NCI-H2081 (cell line): Measurements from ENCODE around the gene OR2AT4.
"Not testable (repeated sequence)": the region's sequence is repeated elsewhere in the genome, so short reads cannot be mapped to it uniquely, and the experiment has no call there.

ENCODE experiments used
- DNase-seq, 2 experiments: peaks; one replicate each; lab custom pipeline; 2025; lab: John Stamatoyannopoulos, UW

Gene OR2AT4

DNA sequence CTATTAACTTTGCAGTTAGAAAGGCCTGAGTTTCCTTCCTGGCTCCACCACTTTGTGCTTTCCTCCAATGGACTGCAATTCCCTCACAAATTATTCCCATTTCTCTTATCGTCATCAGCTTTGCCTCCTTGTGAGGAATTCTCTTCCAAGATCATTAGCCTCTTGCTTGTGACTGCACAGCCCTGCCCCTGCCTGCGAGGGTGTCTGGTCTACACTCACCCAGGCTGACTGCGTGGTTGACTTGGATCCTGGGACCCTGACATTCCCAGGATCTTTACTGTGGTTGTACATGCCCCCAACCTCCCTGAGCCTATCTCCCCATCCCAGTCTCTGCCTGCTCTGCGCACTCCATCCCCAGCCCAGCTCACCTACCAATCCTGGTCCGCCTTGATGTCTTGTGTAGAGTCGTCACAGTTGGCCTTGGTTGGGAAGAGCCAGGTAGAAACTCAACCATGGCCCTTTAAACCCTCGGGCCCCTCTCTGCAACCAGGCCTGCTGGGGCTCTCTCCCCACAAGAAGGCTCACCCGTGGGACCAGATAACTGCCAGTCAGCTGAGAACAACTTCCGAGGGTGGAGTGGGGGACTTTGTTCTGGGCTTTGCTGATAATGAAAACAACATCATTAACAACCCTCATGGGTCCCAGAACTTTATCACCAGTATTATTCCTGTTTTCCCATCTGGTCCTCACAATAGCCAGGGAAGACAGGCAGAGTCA lies at the start of gene OR2AT4:
Gene OR2AT4, minus strand, starts transcription at position 421 of the 717 bp plus-strand sequence.
- DNase-seq, result no peak

DNA sequence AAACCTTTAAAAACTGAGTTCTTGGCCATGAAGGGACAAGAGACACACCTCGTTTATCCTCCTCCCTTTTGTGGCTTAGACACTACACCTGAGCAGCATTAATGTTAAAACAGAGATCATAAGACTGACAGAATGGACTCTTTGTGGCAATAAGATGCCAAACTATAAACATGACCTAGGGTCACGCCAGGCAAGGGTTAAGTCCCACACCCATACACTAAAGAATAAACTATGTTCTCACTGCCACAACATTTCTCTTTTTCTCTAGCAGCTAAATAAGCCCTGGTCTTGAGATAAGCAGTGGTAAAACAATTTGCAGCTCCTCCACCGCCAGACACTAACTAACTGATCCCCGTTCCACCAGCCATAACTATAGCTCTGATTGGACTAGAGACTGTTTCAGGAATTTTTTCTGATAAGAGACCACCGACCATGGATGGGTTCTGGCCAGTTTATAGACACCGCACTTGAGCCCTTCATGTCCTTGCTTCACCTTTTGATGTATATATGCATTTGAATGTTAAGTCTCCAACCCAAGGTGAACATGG lies 49.4 kb upstream of the OR2AT4 start:
- no peak for DNase-seq

GRCh38 chr11:75145196-75145971 lies 48.7 kb upstream of the OR2AT4 start:
- no peak for DNase-seq

- no peak for DNase-seq
Observed at GRCh38 chr11:75144716-75145014, 48.0 kb upstream of the OR2AT4 start.

DNA sequence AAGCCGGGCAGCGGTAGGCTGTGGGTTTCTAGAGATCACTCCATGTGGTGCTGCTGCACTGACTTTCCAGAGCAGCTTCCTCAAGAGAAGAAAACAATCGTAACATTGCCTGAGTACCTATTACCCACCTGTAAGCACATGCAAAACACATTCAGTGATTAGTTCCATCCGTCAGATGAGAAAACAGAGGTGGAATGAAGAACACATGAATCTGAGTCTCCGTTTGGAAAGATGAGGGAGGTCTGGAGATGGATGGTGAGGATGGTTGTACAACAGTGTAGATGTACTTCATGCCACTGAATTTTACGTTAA lies 46.7 kb upstream of the OR2AT4 start:
- no peak for DNase-seq

DNA sequence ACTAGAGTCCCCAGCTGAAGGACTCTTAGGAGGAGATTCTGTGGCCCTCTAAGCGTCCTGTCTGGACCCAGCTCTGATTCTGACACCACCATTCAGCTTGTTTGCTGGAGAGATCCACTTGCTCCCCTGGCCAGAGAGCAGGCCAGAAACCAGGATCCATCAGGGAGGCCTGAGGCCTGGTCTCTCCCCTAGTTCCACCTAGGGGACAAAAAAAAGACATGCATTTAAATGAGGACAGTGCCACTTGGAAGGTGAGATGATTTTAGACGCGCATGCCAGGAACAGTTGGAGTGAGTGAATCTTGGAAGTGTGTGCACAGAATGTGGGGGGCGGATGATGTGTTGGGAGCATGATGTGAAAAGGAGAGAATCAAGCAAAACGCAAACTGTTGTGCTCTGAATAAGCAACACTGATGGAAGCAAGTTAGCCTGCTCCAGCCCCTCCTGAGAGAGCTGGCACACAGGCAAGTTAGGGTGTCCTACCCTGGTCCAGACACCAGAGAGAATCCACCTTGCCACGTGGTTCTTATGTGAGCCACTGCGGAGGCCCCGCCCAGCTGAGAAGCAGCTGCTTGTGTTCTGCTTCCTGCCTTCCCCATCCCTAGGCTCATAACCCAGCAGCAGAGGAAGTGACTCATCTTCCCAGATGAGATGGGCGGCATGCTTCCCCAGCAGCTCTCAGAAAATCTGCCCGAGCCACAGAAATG lies 46.2 kb upstream of the OR2AT4 start:
- DNase-seq, result peak; percentile 21 to 54

GRCh38 chr11:75141166-75141565 lies 44.5 kb upstream of the OR2AT4 start:
- DNase-seq, result no peak

GRCh38 chr11:75140269-75141138 lies 43.8 kb upstream of the OR2AT4 start:
- peak; percentile 30 to 37 for DNase-seq

GRCh38 chr11:75135651-75136050 lies 39.0 kb upstream of the OR2AT4 start:
- no peak for DNase-seq

GRCh38 chr11:75135021-75135650 lies 38.5 kb upstream of the OR2AT4 start:
- no peak for DNase-seq

DNA sequence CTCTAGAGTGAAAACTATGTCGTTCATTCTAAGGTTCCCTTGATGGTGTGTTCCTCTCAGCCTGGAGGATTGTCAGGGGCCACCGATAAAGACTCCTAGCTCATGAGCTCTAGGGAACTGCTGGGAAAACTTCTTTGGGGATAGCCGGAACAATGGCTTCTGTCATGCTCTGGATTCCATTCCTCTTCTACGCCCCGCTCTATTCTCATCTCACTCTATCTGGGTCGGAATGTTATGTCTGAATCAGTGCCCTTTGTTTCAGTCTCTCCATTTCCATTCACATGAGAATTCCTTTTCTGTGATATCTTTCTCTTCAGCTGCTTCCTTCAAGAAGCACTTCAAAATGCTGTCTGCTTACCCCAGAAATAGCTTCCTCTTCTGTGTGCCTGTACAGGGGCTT lies 37.3 kb upstream of the OR2AT4 start:
- DNase-seq, result no peak

GRCh38 chr11:75132080-75132479 lies 35.4 kb upstream of the OR2AT4 start:
- no peak for DNase-seq

GRCh38 chr11:75126564-75126963 lies 29.9 kb upstream of the OR2AT4 start:
- no peak for DNase-seq

DNA sequence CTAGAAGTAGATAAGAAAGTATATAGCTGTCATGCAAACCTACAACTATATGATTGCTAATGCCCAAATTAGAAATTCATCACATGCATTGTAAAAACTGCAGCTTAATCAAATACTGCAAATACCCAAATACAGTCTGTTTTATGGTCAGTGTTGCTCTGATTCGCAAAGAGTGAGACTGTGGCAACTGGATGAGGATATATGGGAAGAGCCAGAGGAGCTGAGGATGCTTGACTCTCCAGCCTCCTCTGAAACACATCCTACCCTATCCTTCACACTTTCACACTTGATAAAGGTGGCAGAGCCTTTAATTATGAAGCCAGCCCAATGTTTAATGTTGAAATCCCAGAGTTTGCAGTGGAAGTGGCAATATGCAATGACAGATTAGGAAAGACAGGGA lies 21.9 kb upstream of the OR2AT4 start:
- DNase-seq, result no peak

GRCh38 chr11:75114465-75114864 lies 17.8 kb upstream of the OR2AT4 start:
- no peak for DNase-seq

- DNase-seq, result no peak
Observed at GRCh38 chr11:75113030-75113429, 16.4 kb upstream of the OR2AT4 start.

DNA sequence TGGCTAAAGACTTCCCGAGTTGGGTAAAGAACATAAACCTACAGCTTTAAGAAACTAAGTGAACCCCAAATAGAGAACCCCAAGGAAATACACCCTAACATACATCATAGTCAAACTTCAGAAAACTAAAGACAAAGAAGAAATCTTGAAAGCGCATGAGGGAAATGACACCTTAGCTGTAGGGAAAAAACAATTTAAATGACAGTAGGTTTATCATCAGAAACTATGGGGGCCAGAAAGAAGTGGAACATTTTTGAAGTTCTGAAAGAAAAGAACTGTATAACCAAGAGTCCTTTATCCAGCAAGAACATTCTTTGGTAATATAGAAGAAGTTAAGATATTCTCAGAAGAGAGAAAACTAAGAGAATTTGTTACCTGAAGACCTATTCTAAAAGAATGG lies 15.5 kb upstream of the OR2AT4 start:
- DNase-seq, result no peak

DNA sequence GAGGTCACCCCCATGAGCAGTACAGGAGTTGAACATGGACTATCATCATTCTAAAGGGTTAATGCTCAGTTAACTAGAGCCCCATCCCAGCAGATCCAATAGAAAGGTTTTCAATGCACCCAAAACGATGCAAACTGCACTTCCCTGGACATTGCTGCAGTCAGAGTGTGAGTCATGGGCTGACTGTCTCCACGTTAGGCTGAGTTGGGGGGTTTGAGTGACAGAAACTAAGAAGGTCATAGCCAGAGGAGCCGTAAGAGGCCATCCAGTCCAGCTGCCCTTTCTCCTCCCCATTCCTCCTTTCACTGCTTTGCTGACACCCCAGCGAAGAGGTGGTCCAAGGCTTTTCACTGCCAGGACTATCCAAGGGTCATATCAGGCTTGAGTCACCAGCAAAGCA lies 10.5 kb upstream of the OR2AT4 start:
- DNase-seq, result no peak

DNA sequence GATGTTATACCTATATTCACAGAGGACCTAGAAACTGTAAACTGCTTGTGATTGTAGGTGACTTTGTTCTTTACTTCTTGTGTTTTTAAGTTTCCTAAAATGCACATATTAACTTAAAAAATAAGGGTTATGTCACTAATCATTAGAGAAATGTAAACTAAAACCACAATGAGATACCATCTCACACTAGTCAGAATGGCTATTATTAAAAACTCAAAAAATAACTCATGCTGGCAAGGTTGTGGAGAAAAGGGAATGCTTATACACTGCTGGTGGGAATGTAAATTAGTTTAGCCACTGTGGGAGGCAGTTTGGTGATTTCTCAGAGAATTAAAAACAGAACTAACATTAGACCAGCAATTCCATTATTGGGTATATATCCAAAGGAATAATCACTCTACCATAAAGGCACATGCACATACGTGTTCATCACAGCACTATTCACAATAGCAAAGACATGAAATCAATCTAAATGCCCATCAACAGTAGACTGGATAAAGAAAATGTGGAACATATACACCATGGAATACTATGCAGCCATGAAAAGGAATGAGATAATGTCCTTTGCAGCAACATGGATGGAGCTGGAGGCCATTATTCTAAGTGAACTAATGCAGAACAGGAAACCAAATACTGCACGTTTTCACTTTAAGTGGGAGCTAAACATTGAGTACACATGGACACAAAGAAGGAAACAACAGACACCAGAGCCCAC lies 9.4 kb upstream of the OR2AT4 start:
- DNase-seq, result not testable (repeated sequence)

DNA sequence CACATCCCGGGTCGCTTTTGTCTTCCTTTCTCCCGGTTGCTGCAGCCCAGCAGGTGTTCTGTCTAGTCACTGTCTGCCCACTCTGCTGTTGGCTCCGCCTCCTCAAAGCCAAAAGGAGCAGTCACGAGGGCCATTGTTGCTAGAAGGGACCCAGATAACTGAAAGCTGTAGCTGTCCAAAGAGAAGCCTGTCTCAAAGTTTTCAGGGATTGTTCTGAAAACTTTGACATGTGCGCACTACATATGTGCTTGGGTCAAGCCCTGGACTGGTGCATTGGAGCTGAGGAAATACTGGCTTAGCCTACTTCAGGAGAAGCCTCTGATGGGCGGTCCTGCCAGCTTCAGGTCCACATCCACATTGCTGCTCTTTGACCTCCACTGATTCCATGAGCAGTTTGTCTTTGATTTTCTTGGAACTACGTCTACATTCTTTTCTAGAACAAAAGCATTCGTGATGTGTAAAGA lies 8.8 kb upstream of the OR2AT4 start:
- no peak for DNase-seq
